Measurements from ENCODE around the gene GABBR2.

DNA sequence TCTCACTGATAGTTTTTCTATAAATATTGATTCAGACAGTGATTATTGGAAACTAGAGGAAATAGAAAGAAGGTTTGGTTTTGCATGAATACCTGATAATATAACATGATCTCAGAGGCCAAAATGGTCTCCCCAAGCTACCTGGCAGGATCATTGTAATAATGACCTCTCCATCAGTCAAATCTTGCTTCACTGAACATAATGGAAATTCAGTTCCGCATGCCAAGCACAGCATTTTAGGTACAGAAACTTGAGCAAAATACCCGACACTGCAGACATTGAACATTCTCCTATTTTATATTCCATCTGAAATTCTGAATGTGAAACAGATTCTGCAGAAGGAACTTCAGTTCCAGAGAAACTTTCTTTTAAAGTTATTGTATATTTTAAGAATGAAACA is 444.2 kb downstream of the GABBR2 start:
- TF ChIP-seq, protein P1, sequence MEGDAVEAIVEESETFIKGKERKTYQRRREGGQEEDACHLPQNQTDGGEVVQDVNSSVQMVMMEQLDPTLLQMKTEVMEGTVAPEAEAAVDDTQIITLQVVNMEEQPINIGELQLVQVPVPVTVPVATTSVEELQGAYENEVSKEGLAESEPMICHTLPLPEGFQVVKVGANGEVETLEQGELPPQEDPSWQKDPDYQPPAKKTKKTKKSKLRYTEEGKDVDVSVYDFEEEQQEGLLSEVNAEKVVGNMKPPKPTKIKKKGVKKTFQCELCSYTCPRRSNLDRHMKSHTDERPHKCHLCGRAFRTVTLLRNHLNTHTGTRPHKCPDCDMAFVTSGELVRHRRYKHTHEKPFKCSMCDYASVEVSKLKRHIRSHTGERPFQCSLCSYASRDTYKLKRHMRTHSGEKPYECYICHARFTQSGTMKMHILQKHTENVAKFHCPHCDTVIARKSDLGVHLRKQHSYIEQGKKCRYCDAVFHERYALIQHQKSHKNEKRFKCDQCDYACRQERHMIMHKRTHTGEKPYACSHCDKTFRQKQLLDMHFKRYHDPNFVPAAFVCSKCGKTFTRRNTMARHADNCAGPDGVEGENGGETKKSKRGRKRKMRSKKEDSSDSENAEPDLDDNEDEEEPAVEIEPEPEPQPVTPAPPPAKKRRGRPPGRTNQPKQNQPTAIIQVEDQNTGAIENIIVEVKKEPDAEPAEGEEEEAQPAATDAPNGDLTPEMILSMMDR (optimal IDR thresholded peaks at IDR 0.05 in 1 of 3, IDR thresholded peaks at IDR 0.05 in 1 of 3, conservative IDR thresholded peaks at IDR 0.05 in 1 of 3; ENCODE audit: extremely low read depth in 1 of 3, insufficient read depth in 2 of 3, low read length in 3 of 3) = no peak
- TF ChIP-seq EZH2 (IDR thresholded peaks at IDR 0.05; ENCODE audit: low read length) = no peak
